ENCODE results near the gene DGKI. TPM values are rescaled to one million over a fixed set of nuclear protein-coding genes. Genes with fewer than 3 reads are reported as not detected.

The DGKI gene
- total RNA-seq, 4 donors from 2014 or later = 0.42 to 6.2 (median 2.0) TPM

GRCh38 chr7:137829337-137829992 is 17.3 kb downstream of the DGKI start:
- Histone ChIP-seq H3K27ac (no peak overlapping the region), H3K9me3 (peaks cover 4% of the 10 kb centered on the region), H3K36me3 (no peaks in the 10 kb centered on the region), H3K27me3 (no peaks in the 10 kb centered on the region), H3K4me1 (no peaks in the 10 kb centered on the region), H3K4me3 (no peak overlapping the region)
- WGBS = 82% methylated on average over 7 of the region's 7 CpGs
- no peak for TF ChIP-seq EP300 (IDR thresholded peaks at IDR 0.05)
- no peak for TF ChIP-seq POLR2A (IDR thresholded peaks at IDR 0.05)
- no peak for TF ChIP-seq POLR2AphosphoS5 (IDR thresholded peaks at IDR 0.05)
- TF ChIP-seq, protein P1, sequence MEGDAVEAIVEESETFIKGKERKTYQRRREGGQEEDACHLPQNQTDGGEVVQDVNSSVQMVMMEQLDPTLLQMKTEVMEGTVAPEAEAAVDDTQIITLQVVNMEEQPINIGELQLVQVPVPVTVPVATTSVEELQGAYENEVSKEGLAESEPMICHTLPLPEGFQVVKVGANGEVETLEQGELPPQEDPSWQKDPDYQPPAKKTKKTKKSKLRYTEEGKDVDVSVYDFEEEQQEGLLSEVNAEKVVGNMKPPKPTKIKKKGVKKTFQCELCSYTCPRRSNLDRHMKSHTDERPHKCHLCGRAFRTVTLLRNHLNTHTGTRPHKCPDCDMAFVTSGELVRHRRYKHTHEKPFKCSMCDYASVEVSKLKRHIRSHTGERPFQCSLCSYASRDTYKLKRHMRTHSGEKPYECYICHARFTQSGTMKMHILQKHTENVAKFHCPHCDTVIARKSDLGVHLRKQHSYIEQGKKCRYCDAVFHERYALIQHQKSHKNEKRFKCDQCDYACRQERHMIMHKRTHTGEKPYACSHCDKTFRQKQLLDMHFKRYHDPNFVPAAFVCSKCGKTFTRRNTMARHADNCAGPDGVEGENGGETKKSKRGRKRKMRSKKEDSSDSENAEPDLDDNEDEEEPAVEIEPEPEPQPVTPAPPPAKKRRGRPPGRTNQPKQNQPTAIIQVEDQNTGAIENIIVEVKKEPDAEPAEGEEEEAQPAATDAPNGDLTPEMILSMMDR (IDR thresholded peaks at IDR 0.05) = no peak
- DNase-seq (ENCODE audit: low spot score in 2 of 2) = no peak

DNA sequence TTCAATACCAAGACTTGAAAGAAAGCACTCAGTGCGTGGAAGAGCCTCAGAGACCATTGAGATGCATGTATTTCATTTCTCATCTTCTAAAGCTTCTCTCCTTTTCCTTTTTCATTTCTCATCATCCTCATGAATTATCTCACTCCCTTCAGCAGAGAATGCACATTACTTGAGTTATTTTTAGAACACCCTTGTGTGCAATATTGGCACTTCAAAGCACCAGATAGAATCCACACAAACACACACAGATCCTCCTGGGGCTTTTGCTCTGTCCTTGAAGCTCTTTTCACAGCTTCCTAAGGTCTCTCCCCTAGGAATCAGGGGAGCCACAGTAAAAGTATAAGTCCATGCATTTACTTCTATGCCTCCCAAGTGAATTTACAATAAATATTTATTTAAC is 18.3 kb downstream of the DGKI start:
- Histone ChIP-seq H3K4me3 (no peak overlapping the region), H3K4me1 (no peaks in the 10 kb centered on the region), H3K9me3 (peaks cover 4% of the 10 kb centered on the region), H3K27me3 (no peaks in the 10 kb centered on the region), H3K36me3 (no peaks in the 10 kb centered on the region), H3K27ac (no peak overlapping the region)
- WGBS = 92% methylated on average over 1 of the region's 1 CpG
- no peak for DNase-seq (ENCODE audit: low spot score in 2 of 2)
- TF ChIP-seq POLR2AphosphoS5 (IDR thresholded peaks at IDR 0.05) = no peak
- TF ChIP-seq POLR2A (IDR thresholded peaks at IDR 0.05) = no peak
- TF ChIP-seq, protein P1 (IDR thresholded peaks at IDR 0.05) = no peak
- no peak for TF ChIP-seq EP300 (IDR thresholded peaks at IDR 0.05)

GRCh38 chr7:137825489-137825888 is 21.3 kb downstream of the DGKI start:
- no peak for DNase-seq (ENCODE audit: low spot score in 2 of 2)
- 88% methylated on average over 3 of the region's 3 CpGs for WGBS

GRCh38 chr7:137820677-137821420 is 25.9 kb downstream of the DGKI start:
- H3K9me3 ChIP-seq = no peaks in the 10 kb centered on the region
- 22% methylated on average over 8 of the region's 8 CpGs for WGBS
- no peak for TF ChIP-seq POLR2AphosphoS5 (IDR thresholded peaks at IDR 0.05)
- TF ChIP-seq, protein P1 (IDR thresholded peaks at IDR 0.05) = no peak
- no peak for TF ChIP-seq POLR2A (IDR thresholded peaks at IDR 0.05)
- no peak for TF ChIP-seq EP300 (IDR thresholded peaks at IDR 0.05)
- peaks cover 10% of the 10 kb centered on the region for H3K4me1 ChIP-seq
- H3K27ac ChIP-seq = no peak overlapping the region
- no peaks in the 10 kb centered on the region for H3K36me3 ChIP-seq
- H3K4me3 ChIP-seq = no peak overlapping the region
- no peaks in the 10 kb centered on the region for H3K27me3 ChIP-seq
- peak in 1 of 2 donors; percentile 70 for DNase-seq (ENCODE audit: low spot score in 2 of 2)

More at GRCh38 chr7:137825489-137825888, 21.3 kb downstream of the DGKI start:
- TF ChIP-seq POLR2AphosphoS5 (IDR thresholded peaks at IDR 0.05) (no peak), POLR2A (IDR thresholded peaks at IDR 0.05) (no peak), EP300 (IDR thresholded peaks at IDR 0.05) (no peak)
- TF ChIP-seq, protein P1 (IDR thresholded peaks at IDR 0.05) = no peak
- no peaks in the 10 kb centered on the region for H3K27me3 ChIP-seq
- H3K27ac ChIP-seq = no peak overlapping the region
- H3K36me3 ChIP-seq = no peaks in the 10 kb centered on the region
- no peaks in the 10 kb centered on the region for H3K9me3 ChIP-seq
- no peak overlapping the region for H3K4me3 ChIP-seq
- H3K4me1 ChIP-seq = peaks cover 6% of the 10 kb centered on the region

DNA sequence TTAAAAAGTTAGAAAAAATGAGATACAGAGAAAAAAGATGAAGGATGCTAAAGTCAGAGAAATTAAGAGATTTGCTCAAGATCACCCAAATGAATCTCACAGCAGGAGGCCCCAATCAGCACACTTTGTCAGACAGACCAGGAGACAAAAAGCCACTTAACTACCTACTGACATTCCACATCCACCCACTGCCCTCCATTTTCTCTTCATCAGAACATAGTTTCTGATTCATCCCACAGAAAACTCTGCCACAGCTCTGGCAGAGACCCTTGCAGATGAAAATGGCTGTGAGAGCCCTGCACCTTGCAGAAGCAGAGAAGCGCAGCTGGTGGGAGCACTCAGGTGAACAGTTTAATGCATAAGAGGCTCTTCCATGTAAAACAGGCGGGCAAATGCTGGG is 26.6 kb downstream of the DGKI start:
- H3K27me3 ChIP-seq = no peaks in the 10 kb centered on the region
- H3K4me3 ChIP-seq = no peak overlapping the region
- TF ChIP-seq POLR2AphosphoS5 (IDR thresholded peaks at IDR 0.05) (no peak), POLR2A (IDR thresholded peaks at IDR 0.05) (no peak), EP300 (IDR thresholded peaks at IDR 0.05) (no peak)
- TF ChIP-seq, protein P1 (IDR thresholded peaks at IDR 0.05) = no peak
- WGBS = 83% methylated on average over 2 of the region's 2 CpGs
- H3K27ac ChIP-seq = no peak overlapping the region
- no peaks in the 10 kb centered on the region for H3K36me3 ChIP-seq
- H3K9me3 ChIP-seq = no peaks in the 10 kb centered on the region
- peaks cover 10% of the 10 kb centered on the region for H3K4me1 ChIP-seq
- no peak for DNase-seq (ENCODE audit: low spot score in 2 of 2)

Measured in suprapubic skin (tissue), 4 donors.